HG02970 (cell line): ENCODE data around the gene DPP10.

Experiments
- ATAC-seq: cut with Tn5 transposase; IDR thresholded peaks from one replicate; pipeline ENCODE4 v1.9.1; 2021; ENCODE audit warnings: mild to moderate bottlenecking, moderate library complexity, moderate number of reproducible peaks; ENCODE audit not compliant: unreplicated experiment, low FRiP score

The DPP10 gene

DNA sequence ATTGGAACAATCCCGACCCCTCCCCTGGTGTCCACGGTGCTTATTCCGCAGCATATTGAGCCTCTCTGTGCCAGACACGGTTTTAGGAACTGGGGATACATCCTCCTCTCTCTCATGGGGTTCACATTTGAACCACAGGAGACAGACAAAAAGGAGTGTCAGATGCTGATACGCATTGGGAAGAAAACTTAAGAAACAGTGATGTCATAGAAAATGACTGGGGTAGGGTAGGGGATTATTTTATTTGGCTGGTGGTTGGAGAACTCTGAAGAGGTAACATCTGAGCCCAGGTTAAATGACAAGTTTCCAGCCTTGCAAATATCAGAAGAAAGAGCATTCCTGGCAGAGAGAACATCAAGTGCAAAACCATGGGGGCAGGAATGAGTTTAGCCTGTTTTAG, 344.5 kb downstream of the DPP10 start:
- no peak for ATAC-seq

DNA sequence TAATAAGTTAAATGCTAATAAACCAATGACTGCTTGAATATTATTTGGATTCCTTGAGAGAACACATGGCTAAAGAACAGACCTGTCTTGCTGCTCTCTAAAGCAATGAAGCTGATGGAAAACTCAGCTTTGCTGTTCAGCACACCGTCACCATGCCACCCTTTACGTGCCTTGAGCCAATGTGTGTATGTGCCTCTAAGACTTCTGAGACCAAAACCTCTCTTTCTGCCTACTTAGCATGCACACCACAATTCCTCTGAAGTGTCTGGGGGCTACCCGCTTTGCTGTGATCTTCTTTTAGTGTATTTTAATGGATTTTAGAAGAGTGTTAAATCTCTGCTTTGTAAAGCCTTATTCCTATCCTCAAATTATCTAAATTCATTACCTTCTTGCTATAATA, 345.0 kb downstream of the DPP10 start:
- no peak for ATAC-seq

DNA sequence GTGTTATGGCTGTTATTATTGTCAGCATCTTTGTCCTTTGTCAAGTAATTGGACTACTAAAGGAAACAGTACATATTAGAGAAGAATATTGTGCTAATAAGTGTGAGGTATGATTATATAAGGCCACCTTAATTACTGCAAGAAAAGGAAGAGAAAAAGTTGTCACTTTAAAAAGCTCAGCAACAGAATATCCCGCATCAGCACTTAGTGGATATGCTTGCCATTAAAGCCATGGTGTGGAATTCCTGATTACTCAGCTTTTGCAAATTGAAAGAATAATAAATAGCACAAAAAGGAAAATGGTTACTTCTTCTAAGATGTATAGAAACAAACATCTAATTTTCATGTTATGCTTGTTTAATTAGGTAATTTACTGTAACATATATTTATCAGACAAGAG, 347.5 kb downstream of the DPP10 start:
- ATAC-seq = no peak

DNA sequence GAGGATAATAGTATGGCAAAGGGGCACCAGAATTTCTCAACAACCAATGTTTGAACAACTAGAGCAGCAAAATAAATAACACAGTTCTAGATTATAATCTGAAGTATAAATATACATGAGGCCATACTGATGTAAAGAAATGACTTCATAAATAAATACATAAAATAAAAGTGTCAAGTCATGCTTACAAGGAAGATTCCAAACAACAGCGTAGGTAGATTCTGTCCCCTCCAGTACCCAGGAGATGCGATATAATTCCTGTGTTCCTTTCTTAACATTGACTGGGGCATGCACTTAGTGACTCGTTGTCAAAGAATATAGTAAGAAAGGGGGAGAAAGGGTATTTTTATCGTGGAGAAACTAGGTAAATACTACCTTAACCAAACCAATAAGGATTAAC, 355.1 kb downstream of the DPP10 start:
- ATAC-seq = no peak

GRCh38 chr2:114797942-114798341, 355.5 kb downstream of the DPP10 start:
- no peak for ATAC-seq

DNA sequence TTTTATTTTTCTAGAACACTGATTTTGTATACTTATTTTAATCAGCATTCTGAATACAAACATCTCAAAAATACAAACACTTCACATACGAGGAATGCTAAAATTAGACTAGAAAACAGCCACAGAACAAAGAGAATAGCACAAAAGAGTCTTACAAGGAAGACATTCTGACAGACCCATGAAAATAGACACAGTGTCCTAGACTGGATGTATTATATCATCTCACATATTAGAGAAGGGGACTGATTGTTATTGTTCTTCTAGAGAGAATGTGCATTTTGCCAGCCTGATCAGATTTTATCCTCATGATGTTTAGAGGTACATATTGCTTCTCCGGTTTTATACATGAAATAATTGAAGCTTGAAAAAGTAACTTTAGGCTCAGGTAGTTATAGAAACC, 357.9 kb downstream of the DPP10 start:
- ATAC-seq = no peak

- no peak for ATAC-seq
Measured at GRCh38 chr2:114805195-114805594, 362.8 kb downstream of the DPP10 start.

DNA sequence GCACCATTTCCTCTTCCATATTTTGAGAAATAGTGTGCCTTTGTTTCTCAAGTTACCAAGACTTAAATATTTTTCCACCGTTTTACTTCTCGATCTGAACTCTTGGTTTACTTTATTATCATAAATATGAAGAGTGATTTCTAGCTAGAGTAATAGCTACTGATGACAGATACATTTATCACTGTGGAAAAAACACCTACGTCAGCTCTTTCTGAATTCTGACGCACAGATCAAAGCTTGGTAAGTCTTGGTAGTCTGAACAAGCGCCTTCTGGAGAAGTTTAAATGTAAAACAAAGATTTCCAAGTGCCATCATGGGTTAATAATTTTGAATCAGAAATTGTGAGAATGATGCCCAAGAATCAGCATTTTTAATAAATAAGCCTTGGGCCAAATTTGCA, 367.7 kb downstream of the DPP10 start:
- no peak for ATAC-seq

DNA sequence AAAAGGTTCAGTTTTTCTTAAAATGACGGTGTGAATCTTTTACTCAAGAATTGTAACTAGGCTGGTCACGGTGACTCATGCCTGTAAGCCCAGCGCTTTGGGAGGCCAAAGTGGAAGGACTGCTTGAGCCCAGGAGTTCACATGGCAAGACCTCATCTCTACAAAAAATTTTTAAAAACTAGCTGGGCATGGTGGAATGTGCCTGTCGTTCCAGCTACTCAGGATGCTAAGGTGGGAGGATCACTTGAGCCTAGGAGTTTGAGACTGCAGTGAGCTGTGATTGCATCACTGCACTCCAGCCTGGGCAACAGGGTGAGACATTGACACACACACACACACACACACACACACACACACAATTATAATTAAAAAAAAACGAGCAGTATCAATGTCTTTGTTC, 369.8 kb downstream of the DPP10 start:
- no peak for ATAC-seq

DNA sequence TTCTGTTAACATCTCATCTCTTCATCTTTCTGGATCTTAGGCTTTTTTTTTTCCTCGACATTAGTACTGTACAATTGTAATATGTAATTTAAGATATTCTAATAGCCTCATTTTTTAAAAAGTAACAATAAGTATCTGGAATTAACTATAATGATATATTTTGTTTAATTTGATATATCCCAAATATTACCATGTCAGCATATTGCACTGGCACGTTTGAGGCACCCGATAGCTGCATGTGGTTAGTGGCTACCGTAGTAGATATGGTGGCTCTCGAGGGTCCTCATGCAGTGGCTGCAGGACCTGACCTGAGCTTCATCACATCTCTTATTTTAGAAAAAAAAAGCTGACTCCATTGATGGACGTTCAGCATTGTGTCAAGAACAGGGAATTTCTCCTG, 371.9 kb downstream of the DPP10 start:
- no peak for ATAC-seq

DNA sequence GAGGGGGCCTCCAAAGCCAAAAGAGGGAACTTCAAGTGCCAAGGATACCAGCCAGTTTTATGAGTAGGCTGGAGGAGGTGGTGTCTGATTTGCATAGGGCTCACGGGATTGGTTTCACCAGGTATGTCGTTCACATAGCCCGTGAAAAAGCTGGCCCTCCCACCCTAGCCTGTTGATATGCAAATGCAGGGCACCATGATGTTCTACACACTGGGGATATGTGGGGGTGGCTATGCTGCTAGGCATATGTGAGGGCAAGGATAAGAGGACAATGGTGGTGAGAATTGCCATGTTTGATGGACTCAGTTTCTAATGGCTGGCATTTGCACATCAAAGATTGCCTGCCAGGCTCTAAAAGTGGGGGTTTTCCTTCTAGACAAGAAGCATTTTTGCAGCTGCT, 378.6 kb downstream of the DPP10 start:
- no peak for ATAC-seq

DNA sequence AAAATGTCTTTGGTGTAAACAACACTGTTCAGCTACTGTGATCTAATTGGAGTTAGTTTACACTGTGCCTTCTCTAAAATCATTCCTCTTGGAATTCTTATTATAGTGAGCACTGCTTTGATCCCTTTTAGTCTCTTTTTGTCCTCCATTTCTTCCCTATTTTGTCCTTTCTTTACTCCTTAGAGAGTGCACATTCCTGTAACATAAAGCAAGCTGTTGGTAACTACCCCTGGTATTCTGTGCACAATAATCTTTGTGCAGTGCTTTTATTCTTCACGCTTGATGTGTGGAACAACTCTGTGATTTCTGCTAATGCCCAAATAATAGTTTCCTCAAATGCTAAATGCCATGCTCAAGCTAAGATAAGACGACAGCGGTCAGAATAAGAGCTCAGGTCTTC, 401.5 kb downstream of the DPP10 start:
- ATAC-seq = no peak

DNA sequence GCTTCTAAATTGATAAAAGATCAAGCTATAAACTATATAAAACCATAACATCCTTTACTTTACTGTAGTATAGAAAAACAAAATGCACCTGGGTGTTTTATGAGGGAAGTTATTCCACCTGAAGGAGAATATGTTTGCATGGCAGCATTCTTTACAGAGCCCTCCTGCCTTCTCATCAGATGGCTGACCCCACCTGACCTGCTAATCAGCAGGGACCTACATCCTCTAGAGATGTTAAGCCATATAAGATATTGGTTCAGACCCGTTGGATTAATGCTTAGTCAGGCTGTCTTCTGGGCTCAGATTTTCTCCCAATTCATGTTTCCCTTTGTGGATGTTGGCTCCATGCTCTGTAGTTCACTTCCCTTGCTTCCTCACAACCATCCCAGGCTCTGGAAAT, 414.8 kb downstream of the DPP10 start:
- ATAC-seq = no peak

DNA sequence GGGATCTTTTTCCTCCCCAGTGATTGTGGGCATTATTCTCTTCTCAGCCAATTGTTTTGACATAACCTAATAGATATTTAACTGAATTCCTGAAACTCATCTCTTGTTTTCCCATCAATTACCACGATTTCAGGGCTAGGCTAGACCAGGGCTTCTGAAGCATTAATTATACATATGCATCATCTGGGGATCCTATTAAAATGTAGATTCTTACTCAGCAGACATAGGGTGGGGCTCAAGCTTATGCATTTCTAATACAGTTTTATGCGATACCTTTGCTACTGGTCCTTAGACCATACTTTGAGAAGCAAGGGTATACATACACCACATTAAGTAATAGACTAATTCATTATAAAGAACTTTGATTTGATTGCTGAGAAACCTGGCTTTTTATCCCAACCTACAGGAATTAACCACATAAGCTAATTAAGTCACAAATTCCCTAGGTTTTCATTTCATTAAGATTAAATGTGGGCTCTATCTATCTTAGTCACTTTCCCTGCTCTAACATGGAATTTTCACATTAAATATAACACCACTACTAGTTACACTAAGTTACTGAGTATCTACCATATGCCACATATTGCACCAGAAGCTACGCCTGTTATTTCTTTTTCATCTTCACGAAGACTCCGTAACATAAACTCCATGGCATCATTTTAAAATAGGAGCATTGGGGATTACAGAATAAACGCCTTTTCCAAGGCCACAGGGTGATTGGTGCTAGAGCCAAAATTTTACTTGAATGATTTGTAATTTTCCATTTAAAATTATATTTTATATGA, 417.5 kb downstream of the DPP10 start:
- no peak for ATAC-seq

- no peak for ATAC-seq
Measured at GRCh38 chr2:114862243-114862642, 419.8 kb downstream of the DPP10 start.

- no peak for ATAC-seq
Measured at GRCh38 chr2:114864901-114865300, 422.5 kb downstream of the DPP10 start.

DNA sequence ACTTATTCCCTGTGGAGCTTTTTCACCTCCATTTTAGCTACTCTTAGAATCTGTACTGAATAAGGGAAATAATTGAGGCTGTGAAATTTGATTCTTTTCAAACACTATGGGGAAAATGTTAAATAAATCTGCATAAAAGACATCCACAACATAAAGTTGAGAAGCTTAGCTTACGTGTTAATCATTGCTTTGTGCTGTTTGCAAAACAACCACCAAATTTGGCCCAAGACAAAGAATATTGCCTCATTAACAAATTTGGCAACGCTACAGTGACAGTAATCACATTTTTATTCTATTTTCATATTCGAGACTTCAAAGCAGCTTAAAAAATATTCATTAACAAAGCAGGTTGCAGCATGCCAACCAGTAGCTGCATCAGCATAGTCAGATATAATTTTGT, 437.6 kb downstream of the DPP10 start:
- ATAC-seq = no peak

- no peak for ATAC-seq
Measured at GRCh38 chr2:114919985-114920384, 477.5 kb downstream of the DPP10 start.

DNA sequence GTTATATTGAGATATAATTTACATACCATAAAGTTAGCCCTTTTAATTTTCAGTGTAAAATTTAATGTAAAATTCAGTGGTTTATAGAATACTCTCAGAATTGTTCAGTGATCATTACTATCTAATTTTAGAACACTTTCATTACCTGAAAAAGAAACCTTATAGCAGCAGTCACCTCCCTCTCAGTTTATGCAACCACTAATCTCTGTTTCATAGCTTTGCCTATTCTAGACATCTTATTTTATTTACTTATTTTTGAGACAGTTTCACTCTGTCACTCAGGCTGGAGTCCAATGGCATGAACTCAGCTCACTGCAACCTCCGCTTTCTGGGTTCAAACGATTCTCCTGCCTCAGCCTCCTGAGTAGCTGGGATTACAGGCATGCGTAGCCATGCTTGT, 479.6 kb downstream of the DPP10 start:
- ATAC-seq = no peak

DNA sequence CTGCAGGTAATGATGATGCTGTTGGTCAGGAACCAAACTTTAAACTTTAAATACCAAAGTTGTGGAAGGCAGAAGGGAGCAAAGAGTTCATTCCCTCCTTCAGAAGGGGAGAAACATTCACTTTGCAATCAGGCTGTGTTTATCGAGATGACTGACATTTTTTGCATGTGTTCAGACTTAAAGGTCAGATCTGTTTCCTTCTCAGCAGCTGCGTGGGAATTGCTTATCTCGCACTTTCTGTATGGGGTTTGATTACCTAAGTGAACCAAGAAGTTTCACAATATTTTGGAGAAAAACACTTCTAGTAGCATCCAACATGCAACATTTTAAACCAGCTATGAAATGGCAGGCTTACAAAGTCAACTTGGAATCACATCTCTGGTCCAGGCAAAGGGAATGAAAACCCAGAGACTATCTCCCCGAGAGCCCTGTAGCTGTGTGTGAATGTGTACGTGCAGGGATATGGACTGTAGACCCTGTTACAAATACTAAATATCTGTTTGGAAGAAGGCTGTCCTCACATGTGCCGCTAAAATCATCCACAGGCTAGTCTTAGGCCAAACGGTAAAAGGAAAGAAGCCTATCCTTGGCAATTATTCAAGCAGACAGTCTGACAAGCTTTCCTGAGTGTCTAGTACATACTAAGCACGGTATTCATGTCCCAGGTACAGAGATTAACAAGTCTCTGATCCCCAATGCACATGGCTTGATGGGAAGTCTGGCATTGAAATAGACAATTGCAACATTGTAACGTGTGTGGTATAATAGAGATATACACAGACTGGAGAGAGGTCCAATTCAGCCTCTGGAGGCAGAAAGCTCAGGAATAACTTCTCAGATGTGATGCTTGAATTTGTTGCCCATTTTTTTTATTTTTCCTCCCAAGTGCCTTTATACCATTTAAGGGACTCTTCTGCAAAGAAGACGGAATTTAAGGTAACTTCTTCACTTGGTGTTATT, 483.1 kb downstream of the DPP10 start:
- no peak for ATAC-seq

DNA sequence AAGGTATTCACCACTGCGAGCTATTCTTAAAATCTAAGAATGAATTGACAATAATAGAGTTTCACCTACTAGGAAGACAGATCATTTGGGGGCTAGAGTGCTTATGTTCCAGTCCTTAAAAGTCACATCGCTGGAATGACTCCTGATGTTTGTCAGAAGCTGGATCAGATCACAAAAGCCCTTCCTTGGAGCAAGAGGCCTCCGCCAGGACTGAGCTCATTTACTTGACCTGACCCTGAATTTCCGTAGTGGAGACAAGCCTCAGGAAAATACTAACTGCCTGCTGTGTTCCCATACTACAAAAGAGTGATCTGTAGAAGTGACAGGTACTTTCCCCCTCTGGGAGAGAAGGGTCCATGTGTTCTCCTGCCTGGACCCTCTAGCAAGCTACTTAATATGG, 483.9 kb downstream of the DPP10 start:
- ATAC-seq = no peak

DNA sequence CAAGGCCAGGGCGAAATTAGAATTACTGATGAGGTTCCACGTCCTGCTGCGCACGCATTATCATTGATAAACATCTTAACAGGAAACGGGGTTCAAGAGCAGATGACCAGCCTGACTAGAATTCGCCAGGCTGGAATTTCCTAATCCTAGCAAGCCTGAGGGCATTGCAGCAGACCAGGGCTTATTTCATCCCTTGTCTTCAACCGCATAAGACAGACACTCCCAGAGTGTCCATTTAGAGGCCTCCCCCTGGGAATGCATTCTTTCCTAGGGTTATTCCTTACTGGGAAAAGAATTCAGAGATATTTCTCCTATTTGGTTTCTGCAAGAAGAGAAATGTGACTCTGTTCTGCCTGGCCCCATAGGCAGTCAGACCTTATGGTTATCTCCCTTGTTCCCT, 486.8 kb downstream of the DPP10 start:
- ATAC-seq = no peak
